Esophagus squamous epithelium (tissue), 4 donors: ENCODE results near the gene RBM10.

Source experiments
- POLR2A ChIP-seq, 4 donors: fragments of 450-650 bp; IDR thresholded peaks; one replicate each; pipeline ENCODE4 v1.6.1; 2017; ENCODE audit warnings: antibody characterized with exemption in 4 of 4, mild to moderate bottlenecking in 4 of 4, moderate library complexity in 3 of 4
- TF ChIP-seq, protein P1 (sequence below), 6 experiments: fragments of 450-650 bp in 4 of 6; fragments of 200-600 bp in 2 of 6; sonication (generic) in 2 of 6; IDR thresholded peaks; one replicate each; pipeline ENCODE4 v1.5.1; 2016 to 2019; ENCODE audit warnings: antibody characterized with exemption in 6 of 6, mild to moderate bottlenecking in 4 of 6, moderate library complexity in 4 of 6

DNA sequence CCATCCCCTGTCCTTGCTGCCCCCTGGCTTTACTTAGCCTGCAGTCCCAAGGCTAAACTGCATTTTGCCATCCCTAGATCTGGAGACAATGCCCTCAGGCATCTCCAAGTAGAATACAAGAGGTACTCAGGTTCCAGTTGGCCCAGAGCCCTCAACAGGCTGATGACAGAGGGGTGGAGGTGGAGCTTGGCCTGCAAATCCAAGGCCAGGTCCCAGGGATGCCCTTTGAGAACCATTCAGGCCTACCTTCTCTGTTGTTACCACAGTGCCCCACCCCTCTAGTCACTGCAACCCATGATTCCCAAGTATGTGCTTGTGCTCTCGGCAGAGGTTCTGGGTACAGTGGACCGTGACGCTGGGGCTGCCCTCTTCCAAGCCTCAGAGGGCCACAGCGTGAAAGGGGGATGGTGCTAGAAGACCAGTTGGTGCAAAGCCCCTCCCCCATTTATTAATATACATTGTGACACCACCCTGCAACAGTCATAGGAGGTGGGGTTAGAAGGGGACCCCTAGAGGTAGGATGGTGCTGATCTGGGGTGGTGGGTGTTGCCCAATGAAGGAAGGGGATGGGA lies 42.2 kb downstream of the RBM10 start:
- TF ChIP-seq, protein P1, sequence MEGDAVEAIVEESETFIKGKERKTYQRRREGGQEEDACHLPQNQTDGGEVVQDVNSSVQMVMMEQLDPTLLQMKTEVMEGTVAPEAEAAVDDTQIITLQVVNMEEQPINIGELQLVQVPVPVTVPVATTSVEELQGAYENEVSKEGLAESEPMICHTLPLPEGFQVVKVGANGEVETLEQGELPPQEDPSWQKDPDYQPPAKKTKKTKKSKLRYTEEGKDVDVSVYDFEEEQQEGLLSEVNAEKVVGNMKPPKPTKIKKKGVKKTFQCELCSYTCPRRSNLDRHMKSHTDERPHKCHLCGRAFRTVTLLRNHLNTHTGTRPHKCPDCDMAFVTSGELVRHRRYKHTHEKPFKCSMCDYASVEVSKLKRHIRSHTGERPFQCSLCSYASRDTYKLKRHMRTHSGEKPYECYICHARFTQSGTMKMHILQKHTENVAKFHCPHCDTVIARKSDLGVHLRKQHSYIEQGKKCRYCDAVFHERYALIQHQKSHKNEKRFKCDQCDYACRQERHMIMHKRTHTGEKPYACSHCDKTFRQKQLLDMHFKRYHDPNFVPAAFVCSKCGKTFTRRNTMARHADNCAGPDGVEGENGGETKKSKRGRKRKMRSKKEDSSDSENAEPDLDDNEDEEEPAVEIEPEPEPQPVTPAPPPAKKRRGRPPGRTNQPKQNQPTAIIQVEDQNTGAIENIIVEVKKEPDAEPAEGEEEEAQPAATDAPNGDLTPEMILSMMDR (IDR thresholded peaks at IDR 0.05), result no peak
- TF ChIP-seq POLR2A (IDR thresholded peaks at IDR 0.05), result no peak
